ENCODE data around the gene SYNCRIP.

SYNCRIP gene

GRCh38 chr6:85644279-85644762 is 1.6 kb upstream of the SYNCRIP start:
- Histone ChIP-seq H4K8ac (ENCODE audit: low read length) (peak overlapping the region; percentile 97), H3K4ac (ENCODE audit: low read depth in 1 of 2, low read length in 2 of 2) (no peak overlapping the region), H3K4me3 (ENCODE audit: insufficient read depth in 1 of 2, low read depth in 1 of 2, low read length in 2 of 2) (peak overlapping the region; percentile 74 to 77), H3K9me3 (ENCODE audit: control insufficient read depth, low read length) (no peaks in the 10 kb centered on the region), H3K4me2 (ENCODE audit: low read length, poor library complexity, severe bottlenecking) (peak overlapping the region; percentile 55), H2BK5ac (ENCODE audit: low read depth, low read length, poor library complexity, severe bottlenecking) (peak overlapping the region; percentile 92), H3K14ac (ENCODE audit: low read length in 2 of 2) (no peak overlapping the region), H3K27ac (ENCODE audit: low read length, poor library complexity, severe bottlenecking) (peak overlapping the region; percentile 96), H2AFZ (ENCODE audit: low read depth, low read length) (no peak overlapping the region), H3K9ac (ENCODE audit: low read length) (peak overlapping the region; percentile 95), H2BK15ac (ENCODE audit: low read depth, poor library complexity, severe bottlenecking) (no peak overlapping the region), H2AK5ac (ENCODE audit: low read length, severe bottlenecking) (no peak overlapping the region), H3K36me3 (ENCODE audit: control insufficient read depth in 1 of 2, insufficient read depth in 2 of 2, low read depth in 1 of 2, low read length in 2 of 2) (peaks cover 7 to 17% of the 10 kb centered on the region in 2 experiments), H3K23ac (ENCODE audit: low read length in 2 of 2) (no peak overlapping the region), H3K79me1 (replicated peaks; ENCODE audit: low read length, poor library complexity, severe bottlenecking) (no peaks in the 10 kb centered on the region), H2BK120ac (ENCODE audit: low read depth, low read length) (peak overlapping the region; percentile 99), H4K91ac (ENCODE audit: low read length) (no peak overlapping the region), H2BK12ac (ENCODE audit: low read length in 2 of 2) (no peak overlapping the region), H3K4me1 (ENCODE audit: control insufficient read depth, insufficient read depth, low read depth, low read length) (no peaks in the 10 kb centered on the region), H3K18ac (ENCODE audit: low read depth in 1 of 2, low read length in 2 of 2) (peak overlapping the region in 1 of 2 experiments; percentile 67), H3K27me3 (ENCODE audit: control insufficient read depth in 1 of 2, insufficient read depth in 1 of 2, low read length in 2 of 2) (no peaks in the 10 kb centered on the region)
- WGBS: 0% methylated on average over 1 of the region's 5 CpGs
- no peak for DNase-seq

DNA sequence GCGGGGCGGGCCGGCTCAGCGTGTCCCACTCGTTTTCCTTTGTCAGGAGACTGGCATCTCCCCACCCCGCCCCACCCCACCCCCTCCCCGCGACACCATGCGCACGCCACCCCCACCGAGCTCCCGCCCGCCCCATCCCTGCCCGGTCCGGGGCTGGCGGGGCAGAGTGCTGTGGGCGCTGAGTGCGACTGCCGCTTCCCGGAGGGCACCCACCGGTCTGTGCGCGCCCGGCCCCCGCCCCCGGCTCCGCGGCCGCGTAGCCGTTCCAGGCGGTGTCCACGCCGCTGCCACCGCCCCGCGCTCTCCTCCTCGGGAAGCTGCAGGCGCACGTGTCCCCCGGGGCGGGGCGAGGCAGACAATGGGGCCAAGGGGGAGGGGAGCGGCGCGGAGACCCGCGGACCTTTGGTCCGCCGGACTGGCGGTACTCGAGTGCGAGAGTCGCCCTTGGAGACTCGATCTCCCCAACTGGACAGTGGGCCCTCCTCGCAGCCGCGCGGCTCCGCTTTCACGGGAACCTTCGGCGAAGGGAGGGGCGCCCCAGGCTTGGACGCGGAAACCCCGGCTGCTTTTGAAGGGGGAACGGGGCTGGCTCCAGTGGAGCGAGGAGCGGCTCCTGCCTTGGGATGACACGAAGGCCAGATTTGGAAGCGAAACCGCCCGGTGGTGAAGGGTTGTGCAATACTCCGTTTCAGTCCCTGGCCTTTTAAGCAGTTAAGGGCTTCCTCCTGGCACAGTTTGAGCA is 1.0 kb upstream of the SYNCRIP start:
- Histone ChIP-seq H3K9ac (ENCODE audit: low read length) (peak overlapping the region; percentile 95), H3K4me3 (ENCODE audit: insufficient read depth in 1 of 2, low read depth in 1 of 2, low read length in 2 of 2) (peak overlapping the region; percentile 74 to 77), H3K9me3 (ENCODE audit: control insufficient read depth, low read length) (no peaks in the 10 kb centered on the region), H3K27me3 (ENCODE audit: control insufficient read depth in 1 of 2, insufficient read depth in 1 of 2, low read length in 2 of 2) (no peaks in the 10 kb centered on the region), H2AFZ (ENCODE audit: low read depth, low read length) (peak overlapping the region; percentile 8), H2AK5ac (ENCODE audit: low read length, severe bottlenecking) (no peak overlapping the region), H3K27ac (ENCODE audit: low read length, poor library complexity, severe bottlenecking) (peak overlapping the region; percentile 96), H2BK12ac (ENCODE audit: low read length in 2 of 2) (peak overlapping the region in 1 of 2 experiments; percentile 71), H3K4ac (ENCODE audit: low read depth in 1 of 2, low read length in 2 of 2) (peak overlapping the region; percentile 27 to 85), H3K36me3 (ENCODE audit: control insufficient read depth in 1 of 2, insufficient read depth in 2 of 2, low read depth in 1 of 2, low read length in 2 of 2) (peaks cover 10 to 23% of the 10 kb centered on the region in 2 experiments), H3K18ac (ENCODE audit: low read depth in 1 of 2, low read length in 2 of 2) (peak overlapping the region; percentile 67 to 93), H3K4me1 (ENCODE audit: control insufficient read depth, insufficient read depth, low read depth, low read length) (peaks cover 3% of the 10 kb centered on the region), H4K8ac (ENCODE audit: low read length) (peak overlapping the region; percentile 97), H2BK5ac (ENCODE audit: low read depth, low read length, poor library complexity, severe bottlenecking) (peak overlapping the region; percentile 92), H2BK120ac (ENCODE audit: low read depth, low read length) (peak overlapping the region; percentile 99), H3K79me1 (replicated peaks; ENCODE audit: low read length, poor library complexity, severe bottlenecking) (no peaks in the 10 kb centered on the region), H3K4me2 (ENCODE audit: low read length, poor library complexity, severe bottlenecking) (peak overlapping the region; percentile 55), H3K14ac (ENCODE audit: low read length in 2 of 2) (peak overlapping the region in 1 of 2 experiments; percentile 81), H2BK15ac (ENCODE audit: low read depth, poor library complexity, severe bottlenecking) (peak overlapping the region; percentile 99), H4K91ac (ENCODE audit: low read length) (peak overlapping the region; percentile 93), H3K23ac (ENCODE audit: low read length in 2 of 2) (peak overlapping the region in 1 of 2 experiments; percentile 75)
- DNase-seq: peak; percentile 97
- WGBS: under 1% methylated on average over 70 of the region's 75 CpGs

DNA sequence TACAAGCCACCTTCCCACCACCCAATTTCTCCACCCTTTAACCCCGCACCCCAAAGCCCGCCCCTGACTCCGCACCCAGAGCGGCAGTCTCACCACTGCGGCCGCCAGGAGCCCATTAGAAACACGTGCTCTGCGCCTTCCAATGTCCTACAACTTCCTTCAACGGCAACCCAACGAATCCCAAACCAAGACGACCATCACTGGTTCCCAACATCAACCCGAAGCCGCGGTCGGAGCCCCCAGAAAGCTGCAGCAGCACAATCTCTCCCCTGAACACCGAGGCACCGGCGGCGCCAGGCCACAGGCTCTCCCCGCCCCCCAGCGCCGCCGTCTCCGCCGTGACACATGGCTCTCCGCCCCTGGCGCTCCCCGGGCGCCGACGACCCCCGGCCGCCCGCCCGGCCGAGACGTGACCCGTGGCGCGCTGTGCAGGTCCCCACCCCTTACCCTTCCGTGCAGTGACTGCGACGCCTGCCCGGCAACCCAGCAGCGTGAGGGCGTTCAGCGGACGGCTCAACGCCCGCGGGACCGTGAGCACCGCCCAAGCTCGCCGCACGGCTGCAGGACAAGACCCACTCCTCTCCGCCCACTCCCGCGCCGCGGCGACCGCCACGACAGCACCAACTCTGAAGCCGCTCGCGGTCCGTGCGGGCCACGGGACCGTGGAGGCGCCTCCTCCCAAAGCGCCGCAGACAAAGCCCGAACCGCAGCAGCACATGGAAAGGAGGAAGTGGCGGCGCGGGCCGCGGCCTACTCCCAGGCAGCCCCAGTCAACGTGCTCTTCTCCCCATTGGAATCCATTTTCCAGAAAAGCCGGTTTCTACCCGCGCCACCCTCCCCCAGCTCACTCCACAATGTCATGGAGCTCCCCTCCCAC is 551 bp downstream of the SYNCRIP start:
- Histone ChIP-seq H2BK12ac (ENCODE audit: low read length in 2 of 2) (peak overlapping the region in 1 of 2 experiments; percentile 92), H3K23ac (ENCODE audit: low read length in 2 of 2) (peak overlapping the region; percentile 100), H3K18ac (ENCODE audit: low read depth in 1 of 2, low read length in 2 of 2) (peak overlapping the region; percentile 98 to 100), H3K27me3 (ENCODE audit: control insufficient read depth in 1 of 2, insufficient read depth in 1 of 2, low read length in 2 of 2) (no peaks in the 10 kb centered on the region), H2BK120ac (ENCODE audit: low read depth, low read length) (peak overlapping the region; percentile 71), H3K4ac (ENCODE audit: low read depth in 1 of 2, low read length in 2 of 2) (peak overlapping the region; percentile 98 to 100), H3K4me3 (ENCODE audit: insufficient read depth in 1 of 2, low read depth in 1 of 2, low read length in 2 of 2) (peak overlapping the region; percentile 99), H3K27ac (ENCODE audit: low read length, poor library complexity, severe bottlenecking) (peak overlapping the region; percentile 100), H2BK5ac (ENCODE audit: low read depth, low read length, poor library complexity, severe bottlenecking) (peak overlapping the region; percentile 92), H4K8ac (ENCODE audit: low read length) (peak overlapping the region; percentile 98), H2BK15ac (ENCODE audit: low read depth, poor library complexity, severe bottlenecking) (peak overlapping the region; percentile 83), H2AK5ac (ENCODE audit: low read length, severe bottlenecking) (peak overlapping the region; percentile 95), H3K4me2 (ENCODE audit: low read length, poor library complexity, severe bottlenecking) (peak overlapping the region; percentile 64), H3K9me3 (ENCODE audit: control insufficient read depth, low read length) (no peaks in the 10 kb centered on the region), H2AFZ (ENCODE audit: low read depth, low read length) (peak overlapping the region; percentile 63), H3K9ac (ENCODE audit: low read length) (peak overlapping the region; percentile 96), H3K4me1 (ENCODE audit: control insufficient read depth, insufficient read depth, low read depth, low read length) (peaks cover 4% of the 10 kb centered on the region), H3K79me1 (replicated peaks; ENCODE audit: low read length, poor library complexity, severe bottlenecking) (no peaks in the 10 kb centered on the region), H3K14ac (ENCODE audit: low read length in 2 of 2) (peak overlapping the region in 1 of 2 experiments; percentile 100), H3K36me3 (ENCODE audit: control insufficient read depth in 1 of 2, insufficient read depth in 2 of 2, low read depth in 1 of 2, low read length in 2 of 2) (peaks cover 11 to 37% of the 10 kb centered on the region in 2 experiments), H4K91ac (ENCODE audit: low read length) (peak overlapping the region; percentile 98)
- WGBS: under 1% methylated on average over 84 of the region's 85 CpGs
- DNase-seq: peak; percentile 72
